Measurements from ENCODE around the gene NHSL2.

Gene NHSL2

DNA sequence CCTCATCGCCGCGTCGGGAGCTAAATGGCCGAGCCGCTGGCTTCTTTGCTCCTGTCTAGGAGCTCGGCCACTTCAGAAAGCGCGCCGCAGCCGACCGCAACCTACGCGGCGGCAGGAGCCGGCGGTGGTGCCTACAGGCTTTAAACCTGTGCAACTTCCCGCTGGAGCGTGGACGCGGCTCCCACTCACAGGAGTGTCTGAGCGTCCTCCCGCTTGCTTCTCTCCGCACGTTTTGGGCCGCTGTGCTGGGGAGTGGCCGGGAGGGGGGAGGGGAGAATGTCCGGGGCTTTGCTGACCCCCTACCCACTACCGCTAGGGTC, 1.0 kb downstream of the NHSL2 start:
- no peak for DNase-seq
- Mint-ChIP-seq H3K9me3 (no peaks in the 10 kb centered on the region), H3K4me3 (peak overlapping the region; percentile 66 to 74), H3K36me3 (no peaks in the 10 kb centered on the region), H3K4me1 (peaks cover 3 to 9% of the 10 kb centered on the region in 2 donors), H3K27ac (peak overlapping the region; percentile 34), H3K27me3 (peaks cover 43 to 50% of the 10 kb centered on the region in 2 donors)
- ATAC-seq (replicated peaks), result peak in 1 of 2 donors; percentile 6

DNA sequence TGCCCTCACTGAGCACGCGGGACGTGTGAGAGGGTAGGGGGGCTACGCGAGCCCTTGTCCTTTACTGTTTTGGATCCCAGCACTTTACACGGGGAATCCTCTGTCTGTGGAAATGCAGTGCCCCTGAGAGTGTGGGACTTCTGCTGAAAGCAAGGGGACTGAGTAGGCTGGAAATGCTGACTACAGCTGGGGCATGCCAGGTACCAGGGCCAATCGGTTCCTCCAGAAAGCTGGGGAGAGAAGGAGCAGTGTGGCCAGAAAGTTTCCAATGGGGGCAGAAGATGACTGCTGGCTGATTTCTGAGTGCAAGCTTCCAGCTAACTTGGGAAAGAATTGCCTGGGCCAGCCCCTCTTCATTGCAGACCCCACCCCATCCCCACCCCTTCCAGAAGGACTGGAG, 1.5 kb downstream of the NHSL2 start:
- Mint-ChIP-seq H3K4me3 (no peak overlapping the region), H3K27me3 (peaks cover 43 to 50% of the 10 kb centered on the region in 2 donors), H3K4me1 (peaks cover 3 to 9% of the 10 kb centered on the region in 2 donors), H3K27ac (no peak overlapping the region), H3K9me3 (no peaks in the 10 kb centered on the region), H3K36me3 (no peaks in the 10 kb centered on the region)
- ATAC-seq (replicated peaks), result no peak
- DNase-seq, result no peak

DNA sequence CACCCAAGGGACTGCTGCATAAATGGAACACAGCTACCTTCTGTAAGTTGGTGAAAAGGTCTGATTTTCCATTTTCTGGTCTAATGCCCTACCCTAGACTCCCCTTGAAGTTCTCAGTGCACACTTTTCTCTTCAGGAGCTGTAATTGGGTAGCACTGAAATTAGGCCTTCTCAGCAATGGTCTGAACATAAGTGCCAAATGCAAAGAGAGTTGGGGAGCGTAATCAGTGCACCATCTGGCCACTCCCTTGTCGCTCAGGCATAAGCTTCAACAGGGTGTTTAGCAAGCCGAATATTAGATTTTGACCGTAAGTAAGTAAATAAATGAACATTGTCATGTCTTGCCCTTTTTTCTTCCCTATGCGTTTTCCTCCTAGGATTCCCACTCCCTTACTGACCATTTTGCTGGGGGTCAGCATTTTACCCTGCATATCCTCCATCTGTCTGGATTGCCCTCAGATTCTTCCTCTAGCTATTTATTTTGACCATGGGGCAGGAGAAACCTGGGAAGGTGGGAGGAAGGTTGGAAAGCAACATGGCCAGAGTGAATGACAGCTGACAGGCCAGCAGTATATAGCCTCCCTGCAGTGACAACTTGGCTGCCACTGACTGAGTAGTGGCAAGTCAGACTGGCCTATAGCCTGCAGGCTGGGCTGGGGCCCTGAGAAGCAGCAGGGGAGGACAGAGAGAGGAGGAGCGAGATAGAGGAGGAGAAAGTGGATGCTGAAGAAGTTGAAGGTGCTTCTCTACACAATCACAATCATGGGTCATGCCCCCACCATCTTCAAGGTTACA, 2.7 kb downstream of the NHSL2 start:
- no peak for ATAC-seq (replicated peaks)
- no peak overlapping the region for H3K27ac Mint-ChIP-seq
- H3K9me3 Mint-ChIP-seq, result no peaks in the 10 kb centered on the region
- no peak for DNase-seq
- no peaks in the 10 kb centered on the region for H3K36me3 Mint-ChIP-seq
- H3K27me3 Mint-ChIP-seq, result peaks cover 43 to 54% of the 10 kb centered on the region in 2 donors
- no peak overlapping the region for H3K4me3 Mint-ChIP-seq
- H3K4me1 Mint-ChIP-seq, result peaks cover 3 to 9% of the 10 kb centered on the region in 2 donors

DNA sequence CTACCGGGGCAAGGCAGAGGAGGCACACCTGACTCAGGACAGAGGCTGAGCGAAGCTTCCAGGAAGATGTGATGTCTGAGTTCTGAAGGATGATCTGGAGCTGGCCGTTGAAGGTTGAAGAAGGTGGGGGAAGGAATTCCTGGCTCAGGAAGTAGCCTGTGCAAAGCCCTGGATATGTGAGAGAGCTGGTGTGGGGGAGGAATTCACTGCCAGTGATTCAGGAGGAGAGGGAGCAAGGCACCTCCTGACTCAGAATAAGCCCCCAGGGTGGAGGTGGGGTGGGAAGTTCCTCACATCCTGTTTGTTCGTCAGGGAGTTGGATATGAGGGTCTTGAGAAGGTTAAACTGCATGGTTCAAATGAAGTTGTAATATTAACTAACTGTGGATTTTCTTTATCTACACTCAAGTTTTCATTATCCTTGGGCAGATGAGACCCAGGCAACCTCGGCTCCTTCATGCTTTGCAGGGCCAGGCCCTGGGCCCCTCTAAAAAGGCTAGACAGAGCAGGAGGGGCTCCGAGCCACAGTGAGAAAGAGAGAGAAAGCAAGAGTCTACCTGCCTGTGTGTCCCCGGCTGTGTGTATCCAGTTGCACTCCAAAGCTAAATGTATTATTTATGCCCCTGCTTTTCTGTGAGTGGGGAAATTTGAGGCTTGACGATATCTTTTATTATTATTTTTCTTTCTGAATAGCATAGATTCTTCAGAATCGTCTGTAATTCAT, 7.1 kb downstream of the NHSL2 start:
- H3K27ac Mint-ChIP-seq, result peak overlapping the region; percentile 10
- no peaks in the 10 kb centered on the region for H3K36me3 Mint-ChIP-seq
- no peaks in the 10 kb centered on the region for H3K9me3 Mint-ChIP-seq
- H3K27me3 Mint-ChIP-seq, result peaks cover 27 to 34% of the 10 kb centered on the region in 2 donors
- DNase-seq (no peak), ATAC-seq (replicated peaks) (no peak)
- H3K4me1 Mint-ChIP-seq, result no peaks in the 10 kb centered on the region
- no peak overlapping the region for H3K4me3 Mint-ChIP-seq

DNA sequence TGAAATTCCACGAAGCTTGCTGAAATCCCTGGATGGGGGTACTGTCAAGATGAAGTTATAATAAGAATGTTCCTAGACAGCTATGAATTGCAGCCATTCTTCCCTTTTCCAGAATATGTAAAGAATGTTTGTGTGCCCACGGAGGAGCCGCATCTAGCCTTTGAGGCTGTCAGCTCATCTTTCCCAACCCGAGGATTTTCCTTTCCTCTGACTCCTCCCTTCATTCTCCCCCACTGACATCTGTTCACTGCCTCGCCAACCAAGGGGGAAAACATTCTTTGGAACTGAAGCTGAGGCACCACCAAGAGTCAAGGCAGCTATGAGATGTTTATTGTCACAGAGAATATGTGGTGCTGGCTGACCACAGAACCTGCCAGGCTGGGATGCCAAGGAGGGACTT, 8.8 kb downstream of the NHSL2 start:
- Mint-ChIP-seq H3K4me3 (no peak overlapping the region), H3K4me1 (no peaks in the 10 kb centered on the region), H3K27me3 (peaks cover 18 to 21% of the 10 kb centered on the region in 2 donors), H3K27ac (no peak overlapping the region), H3K9me3 (no peaks in the 10 kb centered on the region), H3K36me3 (no peaks in the 10 kb centered on the region)
- DNase-seq (no peak), ATAC-seq (replicated peaks) (no peak)

DNA sequence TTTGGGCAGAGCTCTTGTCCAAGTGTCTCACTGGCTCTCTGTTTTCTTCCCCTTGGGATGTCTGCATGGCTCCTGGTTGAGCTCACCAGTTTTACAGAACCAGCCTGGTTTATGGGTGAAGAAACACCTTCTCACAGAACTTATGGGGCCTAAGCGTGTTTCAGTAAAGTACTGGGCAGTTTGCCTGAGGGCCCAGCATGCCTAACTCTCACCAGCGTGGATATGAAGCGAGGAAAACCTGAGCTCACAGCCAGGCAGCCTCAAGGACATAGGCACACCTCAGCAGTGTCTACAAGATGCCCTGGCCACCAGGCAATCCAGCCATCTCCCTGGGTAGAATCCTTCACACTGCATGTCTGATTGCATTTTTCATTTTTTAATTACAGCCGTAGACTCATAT, 9.2 kb downstream of the NHSL2 start:
- Mint-ChIP-seq H3K27me3 (peaks cover 16 to 18% of the 10 kb centered on the region in 2 donors), H3K27ac (no peak overlapping the region), H3K4me3 (no peak overlapping the region), H3K9me3 (no peaks in the 10 kb centered on the region), H3K36me3 (no peaks in the 10 kb centered on the region), H3K4me1 (no peaks in the 10 kb centered on the region)
- ATAC-seq (replicated peaks) (no peak), DNase-seq (no peak)

DNA sequence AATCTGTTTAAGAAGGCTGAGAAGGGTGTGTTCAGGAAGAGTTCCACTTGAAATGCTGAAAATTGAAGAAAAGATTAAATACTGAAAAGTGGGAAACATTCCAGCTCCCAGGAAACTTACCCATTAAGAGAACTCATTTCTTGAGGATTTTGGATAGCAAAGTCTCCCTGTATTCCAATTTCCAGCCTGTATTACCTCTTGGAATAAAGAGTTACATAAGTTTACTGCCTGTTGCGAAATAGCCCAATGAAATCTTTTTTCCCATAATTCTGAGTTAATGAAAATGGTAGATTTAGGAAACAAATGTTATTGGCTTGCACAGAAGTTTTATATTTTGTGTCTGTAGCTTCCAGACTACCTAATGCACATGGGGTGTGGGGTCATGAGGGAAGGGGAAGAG, 12.0 kb downstream of the NHSL2 start:
- Mint-ChIP-seq H3K36me3 (no peaks in the 10 kb centered on the region), H3K27me3 (peaks cover 8 to 13% of the 10 kb centered on the region in 2 donors), H3K4me3 (no peak overlapping the region), H3K27ac (no peak overlapping the region), H3K9me3 (no peaks in the 10 kb centered on the region), H3K4me1 (no peaks in the 10 kb centered on the region)
- ATAC-seq (replicated peaks) (no peak), DNase-seq (no peak)

DNA sequence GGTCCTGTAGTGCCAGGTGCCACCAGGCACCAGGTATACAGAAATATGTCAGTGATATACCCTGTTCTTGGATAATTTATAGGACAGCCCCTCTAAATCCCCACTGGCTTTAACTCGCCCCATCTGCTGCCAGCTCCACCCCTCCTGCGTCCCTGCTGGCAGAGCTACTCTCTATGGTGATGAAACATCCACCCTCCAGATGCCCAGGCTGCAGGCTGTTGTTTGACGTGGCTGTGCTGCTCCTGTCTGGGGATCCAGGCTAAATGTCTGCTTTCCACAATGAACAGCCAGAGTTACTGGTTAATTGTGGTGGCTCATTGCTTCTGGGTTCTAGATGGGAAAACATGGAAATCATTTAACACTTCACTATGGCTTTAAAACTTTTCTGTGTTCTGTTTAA, 12.9 kb downstream of the NHSL2 start:
- Mint-ChIP-seq H3K27ac (no peak overlapping the region), H3K4me3 (no peak overlapping the region), H3K27me3 (peaks cover 8 to 10% of the 10 kb centered on the region in 2 donors), H3K36me3 (no peaks in the 10 kb centered on the region), H3K4me1 (no peaks in the 10 kb centered on the region), H3K9me3 (no peaks in the 10 kb centered on the region)
- ATAC-seq (replicated peaks) (no peak), DNase-seq (no peak)

DNA sequence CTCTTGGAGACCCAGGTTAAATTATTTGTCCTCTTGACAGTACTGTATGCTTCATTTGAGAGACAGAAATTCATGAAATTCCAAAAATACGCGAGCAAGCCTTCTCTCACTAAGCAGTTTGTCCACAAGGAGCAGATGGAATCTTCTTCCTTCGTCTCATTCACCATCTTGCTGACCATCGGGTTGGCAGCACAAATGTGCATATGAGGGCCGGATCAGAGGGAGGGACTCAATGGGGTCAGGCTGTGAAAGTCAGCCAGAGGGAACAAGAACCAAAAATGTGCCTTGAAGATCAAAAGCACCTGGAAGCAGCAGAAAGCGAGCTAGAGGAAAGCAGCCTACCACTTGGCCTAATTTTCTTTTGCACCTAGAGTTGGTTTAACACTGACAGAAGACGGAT, 16.4 kb downstream of the NHSL2 start:
- Mint-ChIP-seq H3K36me3 (no peaks in the 10 kb centered on the region), H3K4me3 (no peak overlapping the region), H3K27ac (no peak overlapping the region), H3K4me1 (no peaks in the 10 kb centered on the region), H3K27me3 (peaks cover 11 to 14% of the 10 kb centered on the region in 2 donors), H3K9me3 (peaks cover 0 to 3% of the 10 kb centered on the region in 2 donors)
- no peak for DNase-seq
- ATAC-seq (replicated peaks), result no peak

DNA sequence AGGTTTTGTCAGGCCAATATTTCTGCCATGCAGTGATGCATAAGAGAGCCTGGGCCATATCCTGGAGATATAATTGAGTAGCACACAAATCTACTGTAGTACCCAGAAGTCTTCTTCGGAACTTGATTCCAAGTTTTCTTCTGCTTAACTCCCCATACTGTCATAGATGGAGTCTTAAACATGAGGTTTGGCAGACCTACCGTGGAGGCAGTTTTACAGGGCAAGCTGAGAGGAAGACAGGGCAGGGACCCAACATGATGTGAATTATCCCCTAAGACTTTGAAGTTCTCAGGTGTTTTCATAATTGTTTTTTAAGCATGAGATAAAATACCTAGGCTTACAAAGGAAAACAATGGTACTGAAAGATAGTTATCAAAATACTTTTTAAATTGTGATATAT, 18.2 kb downstream of the NHSL2 start:
- DNase-seq, result no peak
- Mint-ChIP-seq H3K27me3 (peaks cover 15 to 18% of the 10 kb centered on the region in 2 donors), H3K4me3 (no peak overlapping the region), H3K36me3 (no peaks in the 10 kb centered on the region), H3K9me3 (peaks cover 0 to 3% of the 10 kb centered on the region in 2 donors), H3K4me1 (no peaks in the 10 kb centered on the region), H3K27ac (no peak overlapping the region)
- ATAC-seq (replicated peaks), result no peak

DNA sequence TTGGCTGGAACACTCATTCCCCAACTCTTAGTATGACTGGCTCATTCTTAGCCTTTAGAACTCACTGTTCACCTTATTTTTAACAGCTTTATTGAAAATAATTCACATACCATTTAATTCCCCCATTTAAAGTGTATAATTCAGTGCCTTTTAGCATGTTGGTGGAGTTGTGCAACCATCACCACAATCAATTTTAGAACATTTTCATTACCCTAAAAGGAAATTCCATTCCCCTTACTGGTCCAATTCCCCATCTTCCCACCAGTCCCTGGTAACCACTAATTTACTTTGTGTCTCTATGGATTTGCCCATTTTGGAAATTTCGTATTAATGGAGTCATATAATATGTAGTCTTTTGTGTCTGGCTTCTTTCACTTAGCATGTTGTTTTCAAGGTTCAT, 19.7 kb downstream of the NHSL2 start:
- no peak overlapping the region for H3K27ac Mint-ChIP-seq
- no peak for DNase-seq
- H3K4me3 Mint-ChIP-seq, result no peak overlapping the region
- ATAC-seq (replicated peaks), result no peak
- H3K36me3 Mint-ChIP-seq, result no peaks in the 10 kb centered on the region
- no peaks in the 10 kb centered on the region for H3K4me1 Mint-ChIP-seq
- H3K27me3 Mint-ChIP-seq, result peaks cover 19 to 25% of the 10 kb centered on the region in 2 donors
- peaks cover 0 to 3% of the 10 kb centered on the region in 2 donors for H3K9me3 Mint-ChIP-seq

DNA sequence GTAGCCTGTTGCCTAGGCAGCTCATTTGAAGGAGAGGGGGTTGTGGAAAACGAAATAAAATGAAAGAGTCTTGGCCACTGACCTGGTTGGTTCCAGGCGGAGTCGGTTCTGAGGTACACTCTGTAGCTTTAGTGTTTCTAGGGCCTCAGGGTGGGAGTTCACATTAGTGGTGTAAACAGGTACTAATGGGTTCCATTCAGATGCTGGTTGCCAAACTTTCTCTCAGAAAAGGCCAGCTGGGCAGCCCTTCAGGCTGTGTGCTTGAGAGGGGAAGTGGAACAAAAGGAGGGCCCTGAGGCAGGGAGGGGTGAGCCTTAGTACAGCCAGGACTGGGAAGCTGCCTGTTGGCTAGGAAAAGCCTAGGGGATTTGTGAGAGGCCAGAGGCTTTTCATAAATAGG, 24.8 kb downstream of the NHSL2 start:
- H3K36me3 Mint-ChIP-seq, result no peaks in the 10 kb centered on the region
- ATAC-seq (replicated peaks), result no peak
- no peak for DNase-seq
- H3K9me3 Mint-ChIP-seq, result peaks cover 0 to under 1% of the 10 kb centered on the region in 2 donors
- no peak overlapping the region for H3K4me3 Mint-ChIP-seq
- no peak overlapping the region for H3K27ac Mint-ChIP-seq
- H3K27me3 Mint-ChIP-seq, result peaks cover 15 to 25% of the 10 kb centered on the region in 2 donors
- no peaks in the 10 kb centered on the region for H3K4me1 Mint-ChIP-seq

DNA sequence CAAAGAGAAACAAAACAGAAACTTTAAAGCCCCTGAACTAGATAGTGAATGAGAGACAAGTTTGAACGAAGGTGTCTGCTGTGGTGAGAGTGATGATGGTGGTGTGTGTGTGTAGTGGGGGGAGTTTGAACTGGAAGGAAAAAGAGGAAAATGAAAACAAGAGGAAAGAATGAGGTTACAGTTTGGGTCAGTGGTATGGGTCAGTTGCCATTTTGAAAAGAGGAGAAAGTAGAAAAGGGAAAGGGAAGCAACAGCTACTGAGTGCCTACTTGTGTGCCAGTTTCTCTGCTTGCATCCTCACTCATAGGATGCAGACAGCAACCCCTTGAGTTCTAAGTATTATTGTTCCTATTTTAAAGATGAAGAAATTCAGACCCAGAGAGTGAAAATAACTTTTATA, 26.0 kb downstream of the NHSL2 start:
- no peak overlapping the region for H3K4me3 Mint-ChIP-seq
- no peak for ATAC-seq (replicated peaks)
- DNase-seq, result no peak
- peaks cover 13 to 25% of the 10 kb centered on the region in 2 donors for H3K27me3 Mint-ChIP-seq
- H3K9me3 Mint-ChIP-seq, result no peaks in the 10 kb centered on the region
- H3K4me1 Mint-ChIP-seq, result no peaks in the 10 kb centered on the region
- no peak overlapping the region for H3K27ac Mint-ChIP-seq
- H3K36me3 Mint-ChIP-seq, result no peaks in the 10 kb centered on the region

DNA sequence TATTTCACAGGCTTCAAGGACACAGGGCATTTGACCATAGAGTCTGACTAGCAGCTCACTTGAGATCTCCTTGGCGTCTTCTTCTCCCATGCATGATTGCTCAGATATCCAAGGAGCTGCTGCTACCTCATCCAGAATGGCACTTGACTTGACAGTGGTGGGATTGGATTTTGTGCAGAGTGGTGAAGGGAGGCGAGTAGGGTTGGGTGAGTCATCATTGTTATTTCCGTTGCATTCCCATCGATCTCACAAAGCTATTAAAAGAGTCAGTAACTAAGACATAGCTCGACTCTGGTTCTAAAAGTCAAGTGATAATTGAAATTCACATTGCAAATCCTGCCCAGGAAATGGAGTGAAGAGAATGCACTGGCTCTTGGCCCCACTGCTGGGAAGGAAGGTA, 27.7 kb downstream of the NHSL2 start:
- Mint-ChIP-seq H3K4me3 (no peak overlapping the region), H3K4me1 (no peaks in the 10 kb centered on the region), H3K27me3 (peaks cover 7 to 15% of the 10 kb centered on the region in 2 donors), H3K9me3 (no peaks in the 10 kb centered on the region), H3K36me3 (no peaks in the 10 kb centered on the region), H3K27ac (no peak overlapping the region)
- no peak for ATAC-seq (replicated peaks)
- no peak for DNase-seq

DNA sequence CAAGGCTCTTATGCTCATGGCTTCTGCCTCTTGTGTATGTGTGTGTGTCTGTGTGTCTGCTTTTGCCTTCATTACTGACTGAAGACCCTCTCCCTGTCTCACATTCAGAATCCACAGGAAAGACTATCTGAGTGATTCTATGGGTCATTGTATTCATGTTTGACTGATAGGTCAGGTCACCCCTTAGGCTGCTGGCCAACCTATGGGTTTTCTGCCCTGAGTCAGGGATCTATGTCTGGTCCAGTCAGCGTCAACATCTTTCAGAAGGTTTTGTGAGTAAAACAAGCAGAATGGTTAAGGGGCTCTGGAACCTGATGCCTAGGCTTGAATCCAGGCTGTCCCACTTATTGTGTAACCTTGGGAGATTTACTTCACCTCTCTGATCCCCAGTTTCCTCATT, 30.5 kb downstream of the NHSL2 start:
- H3K27me3 Mint-ChIP-seq, result peaks cover 5 to 7% of the 10 kb centered on the region in 2 donors
- H3K9me3 Mint-ChIP-seq, result no peaks in the 10 kb centered on the region
- no peak overlapping the region for H3K4me3 Mint-ChIP-seq
- H3K27ac Mint-ChIP-seq, result no peak overlapping the region
- DNase-seq (no peak), ATAC-seq (replicated peaks) (no peak)
- H3K36me3 Mint-ChIP-seq, result no peaks in the 10 kb centered on the region
- H3K4me1 Mint-ChIP-seq, result no peaks in the 10 kb centered on the region
